NCI-H146 (cell line): ENCODE results near the gene C11orf68.
"Not testable (repeated sequence)": the region's sequence is repeated elsewhere in the genome, so short reads cannot be mapped to it uniquely, and the experiment has no call there.

Experiments
- DNase-seq: peaks from one replicate; lab custom pipeline; 2025; lab: John Stamatoyannopoulos, UW

C11orf68 gene

DNA sequence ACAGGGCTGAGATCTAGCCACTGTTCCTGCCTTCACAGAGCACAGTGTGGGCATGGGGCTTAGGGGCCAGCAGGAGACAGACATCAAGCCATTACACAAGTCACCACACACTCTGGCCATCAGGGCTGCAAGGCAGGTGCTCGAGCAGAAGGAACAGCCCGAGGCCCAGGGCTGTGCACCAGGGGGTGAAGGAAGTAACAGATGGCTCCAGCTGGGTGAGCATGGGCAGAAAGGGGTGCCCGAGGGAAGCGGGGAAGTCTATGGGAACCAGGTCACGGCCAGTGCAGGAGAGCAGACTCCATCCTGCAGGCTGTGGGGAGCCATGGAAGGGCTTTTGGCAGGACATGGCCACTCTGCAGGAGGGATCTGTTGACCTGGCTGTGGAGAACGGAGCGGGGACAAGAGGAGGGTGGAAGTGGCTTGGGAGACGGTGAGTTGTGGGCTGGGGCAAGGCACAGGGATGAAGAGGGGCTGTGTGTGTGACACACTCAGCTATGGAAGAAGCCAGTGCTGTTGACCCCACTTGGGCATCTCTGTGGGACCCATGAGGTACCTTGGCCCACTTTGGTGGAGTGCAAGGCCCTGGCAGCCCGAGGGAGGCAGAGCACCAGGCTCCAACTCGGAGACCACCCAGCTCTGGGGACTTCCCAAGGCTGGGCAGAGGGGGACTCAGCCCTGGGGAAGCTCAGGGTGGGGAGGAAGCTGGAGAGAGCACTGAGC lies 3.6 kb downstream of the C11orf68 start:
- DNase-seq: no peak

- DNase-seq: no peak
Observed at GRCh38 chr11:65912845-65913244, 6.0 kb downstream of the C11orf68 start.

GRCh38 chr11:65911682-65912568 lies 6.9 kb downstream of the C11orf68 start:
- DNase-seq: peak; percentile 55

DNA sequence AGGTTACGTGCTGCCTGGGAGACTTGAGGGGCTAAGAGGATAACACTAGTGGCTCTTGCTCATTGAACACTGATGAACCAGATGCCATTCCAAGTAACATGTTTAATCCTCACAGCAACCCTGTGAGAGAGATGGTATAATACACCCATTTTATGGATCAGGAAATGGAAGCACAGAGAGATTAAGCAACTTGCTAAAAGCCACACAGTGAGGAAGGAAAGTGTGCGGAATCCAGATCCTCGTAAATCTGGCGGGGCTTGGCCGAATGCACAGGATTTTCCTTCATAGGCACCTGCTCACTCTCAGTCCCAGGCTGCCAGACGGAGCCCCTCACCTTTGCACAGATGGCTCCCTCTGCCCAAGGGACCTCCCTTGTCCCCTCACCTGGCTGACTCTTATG lies 11.0 kb downstream of the C11orf68 start:
- no peak for DNase-seq

- no peak for DNase-seq
Observed at GRCh38 chr11:65906602-65907001, 12.3 kb downstream of the C11orf68 start.

DNA sequence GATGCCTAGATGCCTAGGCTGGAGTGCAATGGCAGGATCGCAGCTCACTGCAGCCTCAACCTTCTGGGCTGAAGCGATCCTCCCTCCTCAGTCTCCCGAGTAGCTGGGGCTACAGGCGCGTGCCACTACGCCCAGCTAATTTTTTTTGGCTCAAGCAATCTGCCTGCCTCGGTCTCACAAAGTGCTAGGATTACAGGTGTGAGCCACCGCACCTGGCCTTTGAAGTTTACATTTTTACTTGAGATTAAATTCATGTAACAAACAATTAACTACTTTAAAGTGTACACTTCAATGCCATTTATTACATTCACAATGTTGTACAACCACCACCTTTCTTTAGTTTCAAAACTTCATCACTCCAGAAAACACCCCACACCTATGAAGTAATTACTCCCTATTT lies 15.1 kb downstream of the C11orf68 start:
- DNase-seq: no peak

- DNase-seq: no peak
Observed at GRCh38 chr11:65903068-65903481, 15.8 kb downstream of the C11orf68 start.

DNA sequence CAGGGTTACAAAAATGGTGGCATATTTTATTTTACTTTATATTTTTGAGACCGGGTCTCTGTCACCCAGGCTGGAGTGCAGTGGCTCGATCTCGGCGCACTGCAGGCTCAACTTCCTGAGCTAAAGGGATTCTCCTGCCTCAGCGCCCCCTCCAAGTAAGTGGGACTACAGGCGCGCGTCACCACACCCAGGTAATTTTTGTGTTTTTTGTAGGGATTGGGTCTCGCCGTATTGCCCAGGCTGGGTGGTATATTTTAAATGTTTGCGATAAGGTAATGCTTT lies 18.0 kb downstream of the C11orf68 start:
- no peak for DNase-seq

DNA sequence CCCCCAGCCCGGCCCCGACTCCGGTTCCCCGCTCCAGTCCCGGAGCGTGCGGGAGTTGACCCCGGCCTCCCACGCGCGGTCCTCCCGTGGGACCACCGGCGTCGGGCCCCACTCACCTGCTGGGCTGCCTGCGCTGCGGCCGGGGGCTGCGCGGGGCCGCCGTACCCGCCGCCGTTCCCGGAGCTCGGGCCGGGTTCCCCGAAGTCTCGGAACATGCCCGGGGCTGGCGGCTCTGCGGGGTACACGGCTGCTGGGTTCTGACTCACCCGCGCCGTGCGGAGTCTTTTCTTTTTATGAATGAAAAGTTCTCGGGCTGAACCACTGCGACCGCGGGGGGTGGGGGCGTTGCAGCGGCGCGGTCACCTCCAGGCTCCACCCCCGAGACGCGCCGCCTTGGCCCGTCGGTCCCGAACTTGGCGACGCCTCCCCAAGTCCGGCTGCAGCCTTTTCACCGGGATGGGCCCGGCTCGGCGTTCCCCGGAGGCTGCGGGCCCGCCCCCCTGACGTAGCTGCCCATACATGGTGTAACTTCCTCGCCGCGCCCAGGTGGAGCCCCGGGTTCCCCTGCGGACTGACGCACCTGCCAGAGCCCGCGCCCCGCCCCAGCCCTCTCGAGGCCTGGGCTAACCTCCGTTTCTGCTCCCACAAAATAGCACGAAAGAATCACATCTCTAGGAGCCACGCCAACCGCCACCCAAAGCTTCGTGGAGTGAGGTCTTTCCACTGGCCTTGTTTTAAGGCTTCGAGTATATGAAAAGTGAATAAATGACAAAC lies 18.6 kb downstream of the C11orf68 start, which contains the start of gene FOSL1:
TSS of gene FOSL1 (minus strand) at position 264 of the 774 bp plus-strand sequence. CDS start at position 215, 49 bp downstream.
- peak; percentile 80 for DNase-seq

- no peak for DNase-seq
Observed at GRCh38 chr11:65899356-65900124, 19.3 kb downstream of the C11orf68 start.

- no peak for DNase-seq
Observed at GRCh38 chr11:65898656-65899355, 20.1 kb downstream of the C11orf68 start.

- DNase-seq: no peak
Observed at GRCh38 chr11:65897020-65897471, 21.8 kb downstream of the C11orf68 start.

- no peak for DNase-seq
Observed at GRCh38 chr11:65896034-65896999, 22.5 kb downstream of the C11orf68 start.

GRCh38 chr11:65895482-65895981 lies 23.3 kb downstream of the C11orf68 start:
- DNase-seq: no peak

DNA sequence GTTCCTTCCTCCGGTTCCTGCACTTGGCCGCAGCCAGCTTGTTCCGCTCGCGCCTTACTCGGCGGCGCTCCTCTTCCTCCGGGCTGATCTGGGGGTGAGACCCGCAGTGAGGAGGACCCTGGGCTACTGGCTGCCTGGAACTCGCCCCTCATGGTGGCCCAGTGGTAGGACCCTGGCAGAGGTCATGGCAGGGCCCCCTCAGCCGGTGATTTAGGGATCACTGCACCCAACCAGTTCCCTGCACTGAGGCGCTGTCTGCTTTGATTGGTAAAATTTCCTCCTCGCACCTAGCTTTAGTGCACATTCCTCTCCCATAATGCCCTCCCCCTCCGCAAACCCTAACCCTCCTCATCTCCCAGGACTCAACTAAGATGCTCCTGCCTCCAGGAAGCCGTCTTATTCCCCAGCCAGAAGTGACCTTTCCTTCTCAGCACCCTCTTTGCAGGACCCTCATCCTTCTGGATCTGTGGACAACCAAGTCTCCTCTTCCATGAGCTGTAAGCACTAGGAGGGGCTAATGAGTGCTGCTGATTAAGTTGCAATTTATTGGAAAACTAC lies 24.7 kb downstream of the C11orf68 start:
- DNase-seq: no peak

DNA sequence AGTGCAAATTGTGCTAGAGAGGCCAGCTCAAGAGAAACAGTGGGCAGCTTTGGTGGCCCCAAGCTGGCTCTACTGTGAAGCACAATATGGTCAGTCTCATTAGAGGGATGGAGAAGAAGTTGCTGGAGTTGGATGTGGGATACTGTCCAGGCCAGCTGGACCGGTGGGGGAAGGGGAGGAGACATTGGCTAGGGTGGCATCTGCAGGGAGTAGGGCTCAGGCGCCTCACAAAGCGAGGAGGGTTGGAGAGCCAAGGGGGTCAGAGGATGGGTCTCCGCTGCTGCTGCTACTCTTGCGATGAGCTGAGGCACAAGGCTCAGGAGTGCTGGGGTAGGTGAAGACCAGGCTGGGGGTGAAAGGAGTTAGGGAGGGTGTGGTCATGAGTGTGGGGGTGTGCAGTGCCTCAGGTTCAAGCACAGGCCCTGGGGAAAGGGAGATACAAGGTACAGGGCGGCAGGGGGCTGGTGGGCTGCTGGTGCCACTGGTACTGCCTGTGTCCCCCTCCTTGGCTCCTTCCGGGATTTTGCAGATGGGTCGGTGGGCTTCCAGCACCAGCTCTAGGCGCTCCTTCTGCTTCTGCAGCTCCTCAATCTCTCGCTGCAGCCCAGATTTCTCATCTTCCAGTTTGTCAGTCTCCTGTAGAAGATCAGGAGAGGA lies 26.1 kb downstream of the C11orf68 start:
- no peak for DNase-seq

- not testable (repeated sequence) for DNase-seq
Observed at GRCh38 chr11:65892137-65892540, 26.7 kb downstream of the C11orf68 start.

- peak; percentile 52 for DNase-seq
Observed at GRCh38 chr11:65891219-65892136, 27.4 kb downstream of the C11orf68 start.
